WTC11 (cell line): ENCODE data around the gene EIF2A. TPM values are rescaled to one million over a fixed set of nuclear protein-coding genes. Genes with fewer than 3 reads are reported as not detected.

Source experiments
- ATAC-seq: fragments of 200-7000 bp; cut with Tn5 transposase; 2 replicates; pipeline ENCODE4 v1.10.0; 2021; ENCODE audit warnings: mild to moderate bottlenecking, moderate library complexity
- CTCF ChIA-PET: fragments of 300-600 bp; sonication (Branson Sonifier 250); formaldehyde crosslinking; loops from one replicate; lab custom pipeline; 2021; ENCODE audit warnings: antibody characterized with exemption; lab: Charles Lee
- POLR2A ChIA-PET: fragments of 350-600 bp; sonication (Branson Sonifier 250); formaldehyde crosslinking; loops from one replicate; lab custom pipeline; 2021; ENCODE audit warnings: antibody characterized with exemption; lab: Charles Lee
- DNase-seq: peaks from one replicate; pipeline ENCODE4 v3.0.0; 2021; ENCODE audit warnings: low spot score
- H3K27ac Mint-ChIP-seq: 2 replicates; pipeline ENCODE4 v1.8.0; 2021; ENCODE audit warnings: mixed read lengths
- H3K27me3 Mint-ChIP-seq: 2 replicates; pipeline ENCODE4 v1.8.0; 2021; ENCODE audit warnings: low read depth, mild to moderate bottlenecking, moderate library complexity, mixed read lengths
- H3K36me3 Mint-ChIP-seq: 2 replicates; pipeline ENCODE4 v1.8.0; 2021; ENCODE audit warnings: mixed read lengths
- H3K4me1 Mint-ChIP-seq: 2 replicates; pipeline ENCODE4 v1.8.0; 2022; ENCODE audit warnings: mixed read lengths
- H3K4me3 Mint-ChIP-seq: 2 replicates; pipeline ENCODE4 v1.8.0; 2021; ENCODE audit warnings: mild to moderate bottlenecking, moderate library complexity, mixed read lengths
- H3K9me3 Mint-ChIP-seq: 2 replicates; pipeline ENCODE4 v1.8.0; 2021; ENCODE audit warnings: mixed read lengths
- ESRRA ChIP-seq: sonication (generic); formaldehyde crosslinking; IDR thresholded peaks from 2 replicates; pipeline ENCODE4 v1.8.1; 2022; ENCODE audit warnings: mild to moderate bottlenecking, missing genetic modification reagents, borderline replicate concordance
- GTF2I ChIP-seq: fragments of 250-450 bp; sonication (Bioruptor Pico); conservative IDR thresholded peaks from 2 replicates; pipeline ENCODE4 v1.4.0; 2021; ENCODE audit warnings: mild to moderate bottlenecking
- IRF2 ChIP-seq: sonication (generic); formaldehyde crosslinking; IDR thresholded peaks from 2 replicates; pipeline ENCODE4 v1.8.0; 2022; ENCODE audit warnings: low read depth, missing genetic modification reagents, borderline replicate concordance
- KAT7 ChIP-seq: sonication (generic); formaldehyde crosslinking; IDR thresholded peaks from 2 replicates; pipeline ENCODE4 v1.8.1; 2023; ENCODE audit warnings: missing genetic modification reagents, mild to moderate bottlenecking, borderline replicate concordance
- NR2C2 ChIP-seq: sonication (generic); formaldehyde crosslinking; IDR thresholded peaks from 2 replicates; pipeline ENCODE4 v1.8.0; 2022; ENCODE audit warnings: mild to moderate bottlenecking, missing genetic modification reagents
- NR3C1 ChIP-seq: sonication (generic); formaldehyde crosslinking; conservative IDR thresholded peaks from 2 replicates; pipeline ENCODE4 v1.8.1; 2023; ENCODE audit warnings: low read depth, mild to moderate bottlenecking, missing genetic modification reagents
- OVOL2 ChIP-seq: fragments of 250-450 bp; sonication (Bioruptor Pico); IDR thresholded peaks from 2 replicates; pipeline ENCODE4 v1.9.0; 2021; ENCODE audit warnings: mild to moderate bottlenecking, borderline replicate concordance
- PRDM15 ChIP-seq: sonication (generic); formaldehyde crosslinking; IDR thresholded peaks from 2 replicates; pipeline ENCODE4 v1.8.0; 2022; ENCODE audit warnings: missing genetic modification reagents
- PREB ChIP-seq: sonication (generic); formaldehyde crosslinking; IDR thresholded peaks from 2 replicates; pipeline ENCODE4 v1.8.1; 2022; ENCODE audit warnings: mild to moderate bottlenecking, missing genetic modification reagents, moderate library complexity, borderline replicate concordance
- TEAD4 ChIP-seq: sonication (generic); formaldehyde crosslinking; IDR thresholded peaks from 2 replicates; pipeline ENCODE4 v1.8.0; 2022; ENCODE audit warnings: mild to moderate bottlenecking, missing genetic modification reagents
- TP53 ChIP-seq: sonication (generic); formaldehyde crosslinking; IDR thresholded peaks from 2 replicates; pipeline ENCODE4 v1.8.1; 2023; ENCODE audit warnings: mild to moderate bottlenecking, missing genetic modification reagents
- ZMAT4 ChIP-seq: fragments of 250-450 bp; sonication (Bioruptor Pico); IDR thresholded peaks from 2 replicates; pipeline ENCODE4 v1.9.0; 2021; ENCODE audit warnings: mild to moderate bottlenecking
- ZNF121 ChIP-seq: sonication (generic); formaldehyde crosslinking; IDR thresholded peaks from 2 replicates; pipeline ENCODE4 v1.8.0; 2023; ENCODE audit warnings: missing genetic modification reagents
- ZNF232 ChIP-seq: sonication (generic); formaldehyde crosslinking; IDR thresholded peaks from 2 replicates; pipeline ENCODE4 v1.8.0; 2022; ENCODE audit warnings: mild to moderate bottlenecking, missing genetic modification reagents
- ZNF396 ChIP-seq: fragments of 250-450 bp; sonication (Bioruptor Pico); IDR thresholded peaks from 2 replicates; pipeline ENCODE4 v1.8.0; 2021; ENCODE audit warnings: mild to moderate bottlenecking, moderate library complexity, borderline replicate concordance
- total RNA-seq: library from RNA; stranded (reverse); gene quantifications from 3 replicates; pipeline ENCODE4 v1.2.3, GENCODE V29; 2021
- TF ChIP-seq, protein P1 (sequence below): sonication (generic); formaldehyde crosslinking; IDR thresholded peaks from 2 replicates; pipeline ENCODE4 v1.8.1; 2022; ENCODE audit warnings: missing genetic modification reagents, borderline replicate concordance
- TF ChIP-seq, protein P2 (sequence below): sonication (generic); formaldehyde crosslinking; IDR thresholded peaks from 2 replicates; pipeline ENCODE4 v1.8.1; 2023; ENCODE audit warnings: mild to moderate bottlenecking, missing genetic modification reagents, moderate library complexity
- TF ChIP-seq, protein P3 (sequence below): sonication (generic); formaldehyde crosslinking; IDR thresholded peaks from 2 replicates; pipeline ENCODE4 v1.8.0; 2022; ENCODE audit warnings: mild to moderate bottlenecking, missing genetic modification reagents
- TF ChIP-seq, protein P4 (sequence below): sonication (generic); formaldehyde crosslinking; IDR thresholded peaks from 2 replicates; pipeline ENCODE4 v1.8.0; 2023; ENCODE audit warnings: missing genetic modification reagents, mild to moderate bottlenecking, borderline replicate concordance
- TF ChIP-seq, protein P5 (sequence below): fragments of 200-600 bp; IDR thresholded peaks from 2 replicates; pipeline ENCODE4 v1.8.0; 2022; ENCODE audit warnings: antibody characterized with exemption

EIF2A gene
- total RNA-seq, 1 experiment from 2014 or later, result 88.4 TPM

DNA sequence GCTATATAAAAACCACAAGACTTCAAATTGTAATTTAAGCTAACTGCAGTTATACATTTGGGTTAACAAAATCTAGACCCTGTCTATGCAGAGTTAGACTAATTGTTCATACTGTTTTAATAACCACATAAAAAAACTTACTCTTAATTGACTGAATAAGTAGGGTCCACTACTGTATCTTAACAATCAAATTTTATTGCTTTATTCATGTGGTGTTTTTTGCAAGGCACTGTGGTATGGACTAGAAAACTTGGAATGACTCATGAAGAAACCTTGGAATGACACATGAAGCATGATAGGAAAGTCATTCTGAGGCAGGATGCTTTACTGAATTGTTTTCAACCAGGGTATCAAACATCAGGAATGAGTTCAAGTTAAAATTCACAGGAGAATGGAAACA is 2.5 kb upstream of the EIF2A start:
- ChIA-PET POLR2A (no interaction called here), CTCF (no interaction called here)
- DNase-seq, result no peak
- H3K27ac Mint-ChIP-seq, result no peak overlapping the region
- no peak for ATAC-seq
- H3K4me3 Mint-ChIP-seq, result peak overlapping the region; percentile 93
- H3K4me1 Mint-ChIP-seq, result peaks cover 22% of the 10 kb centered on the region
- no peaks in the 10 kb centered on the region for H3K27me3 Mint-ChIP-seq
- no peaks in the 10 kb centered on the region for H3K9me3 Mint-ChIP-seq
- TF ChIP-seq NR2C2, result no peak
- no peak for TF ChIP-seq PREB (CRISPR knock-in tag)
- no peak for TF ChIP-seq ZMAT4 (CRISPR knock-in tag)
- TF ChIP-seq NR3C1 (CRISPR knock-in tag), result no peak
- TF ChIP-seq ZNF396 (CRISPR knock-in tag), result no peak
- TF ChIP-seq, protein P1, sequence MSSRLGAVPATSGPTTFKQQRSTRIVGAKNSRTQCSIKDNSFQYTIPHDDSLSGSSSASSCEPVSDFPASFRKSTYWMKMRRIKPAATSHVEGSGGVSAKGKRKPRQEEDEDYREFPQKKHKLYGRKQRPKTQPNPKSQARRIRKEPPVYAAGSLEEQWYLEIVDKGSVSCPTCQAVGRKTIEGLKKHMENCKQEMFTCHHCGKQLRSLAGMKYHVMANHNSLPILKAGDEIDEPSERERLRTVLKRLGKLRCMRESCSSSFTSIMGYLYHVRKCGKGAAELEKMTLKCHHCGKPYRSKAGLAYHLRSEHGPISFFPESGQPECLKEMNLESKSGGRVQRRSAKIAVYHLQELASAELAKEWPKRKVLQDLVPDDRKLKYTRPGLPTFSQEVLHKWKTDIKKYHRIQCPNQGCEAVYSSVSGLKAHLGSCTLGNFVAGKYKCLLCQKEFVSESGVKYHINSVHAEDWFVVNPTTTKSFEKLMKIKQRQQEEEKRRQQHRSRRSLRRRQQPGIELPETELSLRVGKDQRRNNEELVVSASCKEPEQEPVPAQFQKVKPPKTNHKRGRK, result no peak
- no peak for TF ChIP-seq GTF2I
- no peak for TF ChIP-seq PRDM15 (CRISPR knock-in tag)
- H3K36me3 Mint-ChIP-seq, result peaks cover 36% of the 10 kb centered on the region

DNA sequence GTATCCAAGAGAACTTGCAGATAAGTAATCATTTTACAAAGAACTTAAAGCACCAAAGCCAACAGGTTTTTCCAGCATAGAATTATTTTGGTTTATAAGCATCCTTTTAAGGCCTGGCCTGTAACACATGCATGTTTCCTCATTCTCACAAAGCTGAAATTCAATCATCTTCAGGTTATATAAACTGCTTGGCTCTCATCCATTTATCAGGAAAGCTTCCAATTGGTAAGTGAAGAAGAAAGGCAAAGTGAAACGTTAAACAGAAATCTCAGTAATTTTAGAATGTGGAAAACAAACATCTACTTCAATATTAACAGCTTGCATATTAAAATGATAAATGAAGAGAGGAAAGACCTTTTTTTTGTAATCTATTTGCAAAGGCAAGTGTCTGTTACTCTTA is 1.9 kb upstream of the EIF2A start:
- DNase-seq, result no peak
- H3K4me1 Mint-ChIP-seq, result peaks cover 22% of the 10 kb centered on the region
- H3K9me3 Mint-ChIP-seq, result no peaks in the 10 kb centered on the region
- no peak for ATAC-seq
- peak overlapping the region; percentile 93 for H3K4me3 Mint-ChIP-seq
- ChIA-PET POLR2A (interaction anchor here (2.1 kb wide), 1 partner anchor 59 kb away, joined by 11 read pairs; the partner anchor contains the start of gene SELENOT), CTCF (no interaction called here)
- H3K36me3 Mint-ChIP-seq, result peaks cover 36% of the 10 kb centered on the region
- H3K27me3 Mint-ChIP-seq, result no peaks in the 10 kb centered on the region
- H3K27ac Mint-ChIP-seq, result no peak overlapping the region
- TF ChIP-seq TEAD4 (CRISPR knock-in tag) (no peak), NR3C1 (CRISPR knock-in tag) (no peak), ZNF121 (no peak), OVOL2 (no peak), ESRRA (CRISPR knock-in tag) (no peak), TP53 (CRISPR knock-in tag) (no peak), KAT7 (no peak), ZNF232 (CRISPR knock-in tag) (no peak), IRF2 (CRISPR knock-in tag) (no peak)
- TF ChIP-seq, protein P2, sequence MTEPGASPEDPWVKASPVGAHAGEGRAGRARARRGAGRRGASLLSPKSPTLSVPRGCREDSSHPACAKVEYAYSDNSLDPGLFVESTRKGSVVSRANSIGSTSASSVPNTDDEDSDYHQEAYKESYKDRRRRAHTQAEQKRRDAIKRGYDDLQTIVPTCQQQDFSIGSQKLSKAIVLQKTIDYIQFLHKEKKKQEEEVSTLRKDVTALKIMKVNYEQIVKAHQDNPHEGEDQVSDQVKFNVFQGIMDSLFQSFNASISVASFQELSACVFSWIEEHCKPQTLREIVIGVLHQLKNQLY (CRISPR knock-in tag), result no peak
- TF ChIP-seq, protein P3, sequence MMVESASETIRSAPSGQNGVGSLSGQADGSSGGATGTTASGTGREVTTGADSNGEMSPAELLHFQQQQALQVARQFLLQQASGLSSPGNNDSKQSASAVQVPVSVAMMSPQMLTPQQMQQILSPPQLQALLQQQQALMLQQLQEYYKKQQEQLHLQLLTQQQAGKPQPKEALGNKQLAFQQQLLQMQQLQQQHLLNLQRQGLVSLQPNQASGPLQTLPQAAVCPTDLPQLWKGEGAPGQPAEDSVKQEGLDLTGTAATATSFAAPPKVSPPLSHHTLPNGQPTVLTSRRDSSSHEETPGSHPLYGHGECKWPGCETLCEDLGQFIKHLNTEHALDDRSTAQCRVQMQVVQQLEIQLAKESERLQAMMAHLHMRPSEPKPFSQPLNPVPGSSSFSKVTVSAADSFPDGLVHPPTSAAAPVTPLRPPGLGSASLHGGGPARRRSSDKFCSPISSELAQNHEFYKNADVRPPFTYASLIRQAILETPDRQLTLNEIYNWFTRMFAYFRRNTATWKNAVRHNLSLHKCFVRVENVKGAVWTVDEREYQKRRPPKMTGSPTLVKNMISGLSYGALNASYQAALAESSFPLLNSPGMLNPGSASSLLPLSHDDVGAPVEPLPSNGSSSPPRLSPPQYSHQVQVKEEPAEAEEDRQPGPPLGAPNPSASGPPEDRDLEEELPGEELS, result no peak
- TF ChIP-seq, protein P4, sequence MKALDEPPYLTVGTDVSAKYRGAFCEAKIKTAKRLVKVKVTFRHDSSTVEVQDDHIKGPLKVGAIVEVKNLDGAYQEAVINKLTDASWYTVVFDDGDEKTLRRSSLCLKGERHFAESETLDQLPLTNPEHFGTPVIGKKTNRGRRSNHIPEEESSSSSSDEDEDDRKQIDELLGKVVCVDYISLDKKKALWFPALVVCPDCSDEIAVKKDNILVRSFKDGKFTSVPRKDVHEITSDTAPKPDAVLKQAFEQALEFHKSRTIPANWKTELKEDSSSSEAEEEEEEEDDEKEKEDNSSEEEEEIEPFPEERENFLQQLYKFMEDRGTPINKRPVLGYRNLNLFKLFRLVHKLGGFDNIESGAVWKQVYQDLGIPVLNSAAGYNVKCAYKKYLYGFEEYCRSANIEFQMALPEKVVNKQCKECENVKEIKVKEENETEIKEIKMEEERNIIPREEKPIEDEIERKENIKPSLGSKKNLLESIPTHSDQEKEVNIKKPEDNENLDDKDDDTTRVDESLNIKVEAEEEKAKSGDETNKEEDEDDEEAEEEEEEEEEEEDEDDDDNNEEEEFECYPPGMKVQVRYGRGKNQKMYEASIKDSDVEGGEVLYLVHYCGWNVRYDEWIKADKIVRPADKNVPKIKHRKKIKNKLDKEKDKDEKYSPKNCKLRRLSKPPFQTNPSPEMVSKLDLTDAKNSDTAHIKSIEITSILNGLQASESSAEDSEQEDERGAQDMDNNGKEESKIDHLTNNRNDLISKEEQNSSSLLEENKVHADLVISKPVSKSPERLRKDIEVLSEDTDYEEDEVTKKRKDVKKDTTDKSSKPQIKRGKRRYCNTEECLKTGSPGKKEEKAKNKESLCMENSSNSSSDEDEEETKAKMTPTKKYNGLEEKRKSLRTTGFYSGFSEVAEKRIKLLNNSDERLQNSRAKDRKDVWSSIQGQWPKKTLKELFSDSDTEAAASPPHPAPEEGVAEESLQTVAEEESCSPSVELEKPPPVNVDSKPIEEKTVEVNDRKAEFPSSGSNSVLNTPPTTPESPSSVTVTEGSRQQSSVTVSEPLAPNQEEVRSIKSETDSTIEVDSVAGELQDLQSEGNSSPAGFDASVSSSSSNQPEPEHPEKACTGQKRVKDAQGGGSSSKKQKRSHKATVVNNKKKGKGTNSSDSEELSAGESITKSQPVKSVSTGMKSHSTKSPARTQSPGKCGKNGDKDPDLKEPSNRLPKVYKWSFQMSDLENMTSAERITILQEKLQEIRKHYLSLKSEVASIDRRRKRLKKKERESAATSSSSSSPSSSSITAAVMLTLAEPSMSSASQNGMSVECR (CRISPR knock-in tag), result no peak
- TF ChIP-seq, protein P5, sequence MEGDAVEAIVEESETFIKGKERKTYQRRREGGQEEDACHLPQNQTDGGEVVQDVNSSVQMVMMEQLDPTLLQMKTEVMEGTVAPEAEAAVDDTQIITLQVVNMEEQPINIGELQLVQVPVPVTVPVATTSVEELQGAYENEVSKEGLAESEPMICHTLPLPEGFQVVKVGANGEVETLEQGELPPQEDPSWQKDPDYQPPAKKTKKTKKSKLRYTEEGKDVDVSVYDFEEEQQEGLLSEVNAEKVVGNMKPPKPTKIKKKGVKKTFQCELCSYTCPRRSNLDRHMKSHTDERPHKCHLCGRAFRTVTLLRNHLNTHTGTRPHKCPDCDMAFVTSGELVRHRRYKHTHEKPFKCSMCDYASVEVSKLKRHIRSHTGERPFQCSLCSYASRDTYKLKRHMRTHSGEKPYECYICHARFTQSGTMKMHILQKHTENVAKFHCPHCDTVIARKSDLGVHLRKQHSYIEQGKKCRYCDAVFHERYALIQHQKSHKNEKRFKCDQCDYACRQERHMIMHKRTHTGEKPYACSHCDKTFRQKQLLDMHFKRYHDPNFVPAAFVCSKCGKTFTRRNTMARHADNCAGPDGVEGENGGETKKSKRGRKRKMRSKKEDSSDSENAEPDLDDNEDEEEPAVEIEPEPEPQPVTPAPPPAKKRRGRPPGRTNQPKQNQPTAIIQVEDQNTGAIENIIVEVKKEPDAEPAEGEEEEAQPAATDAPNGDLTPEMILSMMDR, result no peak
